WTC11 (cell line): ENCODE measurements around the gene MAST4. TPM values are rescaled to one million over a fixed set of nuclear protein-coding genes. Genes with fewer than 3 reads are reported as not detected.

Experiments
- ATAC-seq: fragments of 200-7000 bp; cut with Tn5 transposase; 2 replicates; pipeline ENCODE4 v1.10.0; 2021; ENCODE audit warnings: mild to moderate bottlenecking, moderate library complexity
- CTCF ChIA-PET: fragments of 300-600 bp; sonication (Branson Sonifier 250); formaldehyde crosslinking; loops from one replicate; lab custom pipeline; 2021; ENCODE audit warnings: antibody characterized with exemption; lab: Charles Lee
- POLR2A ChIA-PET: fragments of 350-600 bp; sonication (Branson Sonifier 250); formaldehyde crosslinking; loops from one replicate; lab custom pipeline; 2021; ENCODE audit warnings: antibody characterized with exemption; lab: Charles Lee
- DNase-seq: peaks from one replicate; pipeline ENCODE4 v3.0.0; 2021; ENCODE audit warnings: low spot score
- H3K27ac Mint-ChIP-seq: 2 replicates; pipeline ENCODE4 v1.8.0; 2021; ENCODE audit warnings: mixed read lengths
- H3K27me3 Mint-ChIP-seq: 2 replicates; pipeline ENCODE4 v1.8.0; 2021; ENCODE audit warnings: low read depth, mild to moderate bottlenecking, moderate library complexity, mixed read lengths
- H3K36me3 Mint-ChIP-seq: 2 replicates; pipeline ENCODE4 v1.8.0; 2021; ENCODE audit warnings: mixed read lengths
- H3K4me1 Mint-ChIP-seq: 2 replicates; pipeline ENCODE4 v1.8.0; 2022; ENCODE audit warnings: mixed read lengths
- H3K4me3 Mint-ChIP-seq: 2 replicates; pipeline ENCODE4 v1.8.0; 2021; ENCODE audit warnings: mild to moderate bottlenecking, moderate library complexity, mixed read lengths
- H3K9me3 Mint-ChIP-seq: 2 replicates; pipeline ENCODE4 v1.8.0; 2021; ENCODE audit warnings: mixed read lengths
- ATF1 ChIP-seq: sonication (generic); formaldehyde crosslinking; IDR thresholded peaks from 2 replicates; pipeline ENCODE4 v1.8.1; 2023; ENCODE audit warnings: mild to moderate bottlenecking, moderate library complexity, missing genetic modification reagents
- ATF2 ChIP-seq: sonication (generic); formaldehyde crosslinking; IDR thresholded peaks from 2 replicates; pipeline ENCODE4 v1.8.1; 2022; ENCODE audit warnings: low read depth, missing genetic modification reagents, borderline replicate concordance
- CREB1 ChIP-seq: sonication (generic); formaldehyde crosslinking; IDR thresholded peaks from 2 replicates; pipeline ENCODE4 v1.8.0; 2023; ENCODE audit warnings: mild to moderate bottlenecking, missing genetic modification reagents
- CTCF ChIP-seq: fragments of 200-600 bp; IDR thresholded peaks from 2 replicates; pipeline ENCODE4 v1.8.0; 2022; ENCODE audit warnings: antibody characterized with exemption
- ESRRA ChIP-seq: sonication (generic); formaldehyde crosslinking; IDR thresholded peaks from 2 replicates; pipeline ENCODE4 v1.8.1; 2022; ENCODE audit warnings: mild to moderate bottlenecking, missing genetic modification reagents, borderline replicate concordance
- FOXP4 ChIP-seq: sonication (generic); formaldehyde crosslinking; IDR thresholded peaks from 2 replicates; pipeline ENCODE4 v1.8.0; 2022; ENCODE audit warnings: mild to moderate bottlenecking, missing genetic modification reagents
- GRHL2 ChIP-seq: fragments of 250-450 bp; sonication (Bioruptor Pico); IDR thresholded peaks from 2 replicates; pipeline ENCODE4 v1.8.0; 2022; ENCODE audit warnings: mild to moderate bottlenecking, moderate library complexity; ENCODE audit not compliant: insufficient replicate concordance, severe bottlenecking
- HMGA2 ChIP-seq: fragments of 250-450 bp; sonication (Bioruptor Pico); IDR thresholded peaks from 2 replicates; pipeline ENCODE4 v1.4.0; 2021; ENCODE audit warnings: mild to moderate bottlenecking, moderate library complexity
- HMGXB4 ChIP-seq: sonication (generic); formaldehyde crosslinking; IDR thresholded peaks from 2 replicates; pipeline ENCODE4 v1.8.1; 2023; ENCODE audit warnings: mild to moderate bottlenecking, moderate library complexity, missing genetic modification reagents
- IRF1 ChIP-seq: sonication (generic); formaldehyde crosslinking; IDR thresholded peaks from 2 replicates; pipeline ENCODE4 v1.8.0; 2023; ENCODE audit warnings: missing genetic modification reagents
- MAX ChIP-seq: sonication (generic); formaldehyde crosslinking; IDR thresholded peaks from 2 replicates; pipeline ENCODE4 v1.8.0; 2022; ENCODE audit warnings: mild to moderate bottlenecking, missing genetic modification reagents
- MLX ChIP-seq: sonication (generic); formaldehyde crosslinking; IDR thresholded peaks from 2 replicates; pipeline ENCODE4 v1.8.1; 2023; ENCODE audit warnings: mild to moderate bottlenecking, missing genetic modification reagents, moderate library complexity
- PRRX2 ChIP-seq: fragments of 250-450 bp; sonication (Bioruptor Pico); IDR thresholded peaks from 2 replicates; pipeline ENCODE4 v1.8.0; 2021; ENCODE audit warnings: mild to moderate bottlenecking
- TCF7 ChIP-seq: sonication (generic); formaldehyde crosslinking; IDR thresholded peaks from 2 replicates; pipeline ENCODE4 v1.8.0; 2022; ENCODE audit warnings: mild to moderate bottlenecking, low read depth, missing genetic modification reagents, moderate library complexity
- USF1 ChIP-seq: sonication (generic); formaldehyde crosslinking; IDR thresholded peaks from 2 replicates; pipeline ENCODE4 v1.8.0; 2022; ENCODE audit warnings: mild to moderate bottlenecking, missing genetic modification reagents
- USF2 ChIP-seq: sonication (generic); formaldehyde crosslinking; IDR thresholded peaks from 2 replicates; pipeline ENCODE4 v1.8.1; 2023; ENCODE audit warnings: mild to moderate bottlenecking, missing genetic modification reagents, moderate library complexity
- ZNF396 ChIP-seq: fragments of 250-450 bp; sonication (Bioruptor Pico); IDR thresholded peaks from 2 replicates; pipeline ENCODE4 v1.8.0; 2021; ENCODE audit warnings: mild to moderate bottlenecking, moderate library complexity, borderline replicate concordance
- ZNF425 ChIP-seq: fragments of 250-450 bp; sonication (Bioruptor Pico); conservative IDR thresholded peaks from 2 replicates; pipeline ENCODE4 v1.9.0; 2021; ENCODE audit warnings: mild to moderate bottlenecking
- total RNA-seq: library from RNA; stranded (reverse); gene quantifications from 3 replicates; pipeline ENCODE4 v1.2.3, GENCODE V29; 2021

The MAST4 gene
- total RNA-seq, 1 experiment from 2014 or later: 8.0 TPM

- Mint-ChIP-seq H3K27me3 (no peaks in the 10 kb centered on the region), H3K9me3 (peaks cover 7% of the 10 kb centered on the region), H3K27ac (no peak overlapping the region), H3K4me3 (no peak overlapping the region)
- no peak for ATAC-seq
- POLR2A ChIA-PET: no interaction called here
- no peak for TF ChIP-seq IRF1 (CRISPR knock-in tag)
- TF ChIP-seq USF2: no peak
- TF ChIP-seq CREB1: no peak
- no peak for TF ChIP-seq TCF7 (CRISPR knock-in tag)
- TF ChIP-seq ZNF396 (CRISPR knock-in tag): no peak
- no peak for TF ChIP-seq ESRRA (CRISPR knock-in tag)
- no peak for TF ChIP-seq MLX
- no peak for TF ChIP-seq HMGA2 (CRISPR knock-in tag)
- no peak for TF ChIP-seq PRRX2 (CRISPR knock-in tag)
- no peak for TF ChIP-seq MAX (CRISPR knock-in tag)
- no peak for TF ChIP-seq FOXP4 (CRISPR knock-in tag)
- no peak for TF ChIP-seq HMGXB4 (CRISPR knock-in tag)
- TF ChIP-seq GRHL2: no peak
- TF ChIP-seq CTCF: no peak
- TF ChIP-seq USF1 (CRISPR knock-in tag): no peak
- no peak for TF ChIP-seq ZNF425 (CRISPR knock-in tag)
- TF ChIP-seq ATF1 (CRISPR knock-in tag): no peak
- TF ChIP-seq ATF2 (CRISPR knock-in tag): no peak
- TF ChIP-seq, all 79 proteins: peak for 0
- Mint-ChIP-seq H3K36me3 (no peaks in the 10 kb centered on the region), H3K4me1 (peaks cover 26% of the 10 kb centered on the region)
- no peak for DNase-seq
- CTCF ChIA-PET: no interaction called here
Observed at GRCh38 chr5:66659780-66660179, 63.6 kb downstream of the MAST4 start.
